Measurements from ENCODE around the gene BACH2.
"Not testable (repeated sequence)": the region's sequence is repeated elsewhere in the genome, so short reads cannot be mapped to it uniquely, and the experiment has no call there.

BACH2 gene

GRCh38 chr6:90054193-90054592, 242.4 kb downstream of the BACH2 start:
- DNase-seq = not testable (repeated sequence)

DNA sequence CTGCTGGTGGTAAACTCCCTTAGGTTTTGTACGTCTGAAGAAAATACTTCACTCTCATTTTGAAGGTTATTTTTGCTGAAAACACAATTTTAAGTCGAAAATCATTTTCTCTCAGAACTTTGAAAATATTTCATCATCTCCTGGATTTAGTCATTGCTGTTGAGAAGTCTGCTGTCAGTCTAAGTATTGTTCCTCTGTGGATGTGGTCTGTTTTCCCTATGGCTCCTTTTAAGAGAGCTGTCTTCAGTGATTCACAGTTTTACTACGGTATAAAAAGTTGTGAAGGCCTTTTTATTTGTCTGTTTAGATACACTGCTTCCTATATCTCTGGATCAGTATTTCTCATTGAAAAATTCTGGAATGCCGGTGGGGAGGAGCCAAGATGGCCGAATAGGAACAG, 243.0 kb downstream of the BACH2 start:
- DNase-seq = no peak

DNA sequence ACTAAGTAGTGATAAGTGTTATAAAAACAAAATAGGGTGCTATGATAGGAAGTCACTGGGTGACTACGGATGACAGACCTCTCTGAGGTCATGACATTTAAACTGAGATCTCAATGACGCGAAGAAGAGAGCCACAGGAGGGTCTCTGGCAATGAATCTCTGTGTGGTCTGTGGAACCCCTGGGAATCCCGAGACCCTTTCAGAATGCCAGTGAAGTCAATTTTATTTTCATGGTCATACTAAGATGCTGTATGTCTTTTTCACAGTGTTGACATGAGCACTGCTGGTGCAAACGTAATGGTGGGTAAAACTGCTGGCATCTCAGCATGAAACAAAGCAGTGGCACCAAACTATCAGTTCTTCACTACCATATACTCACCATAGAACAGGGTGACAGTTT, 247.3 kb downstream of the BACH2 start:
- no peak for DNase-seq

GRCh38 chr6:90048206-90048967, 248.3 kb downstream of the BACH2 start:
- DNase-seq = no peak

DNA sequence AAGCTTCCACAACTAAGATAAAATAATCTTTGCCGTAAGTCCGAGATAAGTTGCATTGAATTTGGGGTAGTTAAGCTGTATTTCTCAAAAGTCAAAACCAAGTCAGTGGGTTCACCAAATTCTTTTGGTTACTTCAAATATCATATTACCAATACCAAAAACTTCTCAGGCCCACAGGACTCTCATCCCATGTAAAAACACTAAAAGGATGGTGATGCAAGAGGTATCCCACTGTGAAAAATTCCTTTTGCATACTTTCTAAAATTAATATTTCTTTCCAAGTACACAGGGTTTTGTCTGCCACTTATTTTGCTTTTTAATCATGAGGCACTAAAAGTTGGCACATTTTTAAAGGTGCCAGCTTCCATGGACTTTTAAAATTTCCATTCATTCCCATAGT, 251.1 kb downstream of the BACH2 start:
- no peak for DNase-seq

DNA sequence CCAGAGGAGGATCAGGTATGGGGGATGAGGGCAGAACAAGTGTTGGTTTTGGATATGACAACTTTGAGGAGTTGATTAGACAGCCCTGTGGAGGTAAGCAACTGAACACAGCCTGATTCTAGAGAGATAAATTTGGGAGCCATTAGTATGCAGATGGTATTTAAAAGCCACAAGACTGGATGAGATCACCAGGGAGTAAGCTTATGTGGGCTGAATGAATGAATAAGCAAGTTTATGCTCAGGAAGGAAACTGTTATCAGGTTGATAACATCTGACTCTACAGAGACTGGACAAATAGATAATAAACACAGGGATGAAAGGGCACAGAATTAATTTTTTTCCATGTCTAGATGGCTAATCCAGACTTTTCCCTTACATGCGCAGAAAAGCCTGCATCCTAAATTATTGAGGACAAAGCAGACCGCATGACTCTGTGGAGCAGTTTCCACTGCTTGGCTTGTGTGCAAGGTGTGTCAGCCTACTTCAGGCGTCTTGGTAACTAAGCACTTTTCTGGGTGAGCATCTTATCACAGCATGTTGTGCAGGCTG, 251.7 kb downstream of the BACH2 start:
- DNase-seq = no peak

DNA sequence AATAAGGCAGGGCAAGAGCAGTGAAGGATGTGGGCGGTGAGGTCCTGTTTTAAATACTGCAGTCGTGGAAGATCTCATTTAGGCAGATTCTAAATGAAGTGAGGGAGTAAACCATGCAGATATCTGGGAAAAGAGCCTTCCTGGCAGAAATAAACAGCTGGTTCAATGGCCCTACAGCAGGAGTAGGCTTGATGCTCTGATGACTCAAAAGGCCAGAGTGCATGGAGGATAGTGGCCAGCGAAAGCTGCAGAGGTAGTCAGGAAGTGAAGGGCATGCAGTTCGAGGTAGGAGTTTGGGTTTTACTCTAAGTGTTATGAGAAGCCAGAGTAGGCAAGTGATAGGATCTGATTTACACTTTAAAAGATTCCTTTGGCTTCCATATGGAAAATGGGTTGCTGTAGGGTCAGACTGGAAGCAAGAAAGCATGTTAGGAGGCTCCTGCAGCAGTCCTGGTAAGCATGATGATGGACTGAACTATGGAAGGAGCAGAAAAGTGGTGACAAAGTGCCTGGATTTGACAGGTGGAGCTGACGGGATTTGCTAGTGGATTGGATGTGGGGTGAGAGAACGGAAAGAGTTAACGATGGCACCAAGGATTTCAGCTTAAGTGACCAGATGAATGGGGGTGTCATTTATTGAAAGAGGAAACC, 252.3 kb downstream of the BACH2 start:
- no peak for DNase-seq

DNA sequence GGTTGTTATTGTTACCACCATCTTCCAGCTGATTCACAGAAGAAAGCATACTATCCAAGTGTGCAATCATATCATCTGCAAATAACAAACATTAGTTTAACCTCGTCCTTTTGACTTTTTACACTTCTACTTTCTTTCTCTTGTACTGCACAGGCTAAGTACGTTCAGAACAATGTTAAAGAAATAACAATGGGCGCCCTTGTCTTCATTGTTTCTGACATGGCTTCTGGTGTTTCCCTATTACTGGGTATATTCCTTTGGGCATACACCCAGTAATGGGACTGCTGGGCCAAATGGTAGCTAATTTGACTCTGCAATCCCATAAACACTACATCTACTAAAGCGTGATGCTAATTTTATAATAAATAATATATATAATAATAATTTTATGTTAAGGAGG, 255.7 kb downstream of the BACH2 start:
- no peak for DNase-seq

DNA sequence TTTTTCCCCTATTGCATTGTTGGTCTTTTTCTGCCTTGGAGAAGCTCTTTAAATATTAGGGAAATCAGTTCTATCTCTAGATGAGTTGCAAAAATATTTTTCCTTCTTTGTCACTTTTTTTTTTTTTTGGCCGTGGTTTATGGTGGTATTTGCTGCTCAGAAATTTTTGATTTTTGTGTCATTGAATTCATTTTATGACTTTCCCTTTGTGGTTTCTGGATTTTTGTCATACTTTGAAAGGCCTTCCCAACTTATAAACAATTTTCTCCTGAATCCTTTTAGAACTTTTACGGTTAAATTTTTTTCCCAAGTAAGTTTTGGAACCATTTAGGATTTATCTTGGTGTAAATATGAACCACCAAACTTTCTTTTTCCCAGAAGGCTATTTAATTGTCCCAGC, 256.7 kb downstream of the BACH2 start:
- DNase-seq = no peak

GRCh38 chr6:90038961-90039653, 257.5 kb downstream of the BACH2 start:
- DNase-seq = no peak

DNA sequence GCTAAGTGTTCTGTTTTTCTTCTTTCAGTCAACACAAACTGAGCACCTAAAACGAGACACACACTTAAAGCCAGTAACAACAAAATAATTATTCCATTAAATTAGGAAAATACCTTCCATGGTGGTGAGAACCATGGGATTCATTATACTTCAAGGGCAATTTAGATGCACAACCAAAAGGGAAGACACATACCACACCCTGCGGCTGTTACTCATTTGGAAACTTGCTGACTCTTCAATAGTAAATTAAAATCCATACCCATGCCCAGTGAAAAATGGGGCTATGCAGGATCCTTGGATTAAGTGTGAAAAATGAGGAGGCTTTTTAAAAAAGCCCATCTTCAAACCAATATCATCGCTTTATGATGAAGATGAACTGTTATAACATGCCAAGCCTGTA, 259.7 kb downstream of the BACH2 start:
- DNase-seq = no peak

DNA sequence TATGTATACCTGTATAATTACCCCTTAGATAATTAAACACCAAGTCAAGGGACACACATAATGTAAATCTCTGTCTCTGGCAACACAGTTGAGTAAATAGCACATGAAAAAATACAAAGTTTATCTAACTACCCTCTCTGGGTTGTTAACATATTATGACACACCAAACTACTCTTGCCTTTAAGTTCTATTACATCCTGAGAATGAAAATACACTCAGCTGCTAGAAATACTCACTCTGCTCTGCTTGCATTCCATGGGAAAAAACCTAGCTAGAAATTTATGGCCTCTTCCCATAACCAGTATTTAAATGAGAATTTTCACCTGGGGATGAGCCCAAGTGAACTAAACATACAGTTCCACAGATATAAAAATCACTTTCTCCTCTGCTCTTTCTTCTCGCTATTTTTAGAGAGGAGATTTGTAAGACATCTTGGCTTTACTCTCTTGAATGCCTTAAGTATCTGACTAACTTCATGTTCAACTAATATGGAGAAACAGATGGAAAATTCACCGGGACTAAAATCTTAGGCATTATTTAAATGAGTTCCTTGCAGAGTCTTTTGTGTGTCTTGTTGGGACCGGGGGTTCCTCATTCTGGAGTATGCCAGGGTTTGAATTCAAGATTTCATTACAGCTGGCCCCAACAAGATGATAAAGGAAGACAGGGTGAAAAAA, 261.5 kb downstream of the BACH2 start:
- DNase-seq = no peak

GRCh38 chr6:90033746-90034271, 262.8 kb downstream of the BACH2 start:
- no peak for DNase-seq

- not testable (repeated sequence) for DNase-seq
Observed at GRCh38 chr6:90032489-90033212, 264.0 kb downstream of the BACH2 start.

DNA sequence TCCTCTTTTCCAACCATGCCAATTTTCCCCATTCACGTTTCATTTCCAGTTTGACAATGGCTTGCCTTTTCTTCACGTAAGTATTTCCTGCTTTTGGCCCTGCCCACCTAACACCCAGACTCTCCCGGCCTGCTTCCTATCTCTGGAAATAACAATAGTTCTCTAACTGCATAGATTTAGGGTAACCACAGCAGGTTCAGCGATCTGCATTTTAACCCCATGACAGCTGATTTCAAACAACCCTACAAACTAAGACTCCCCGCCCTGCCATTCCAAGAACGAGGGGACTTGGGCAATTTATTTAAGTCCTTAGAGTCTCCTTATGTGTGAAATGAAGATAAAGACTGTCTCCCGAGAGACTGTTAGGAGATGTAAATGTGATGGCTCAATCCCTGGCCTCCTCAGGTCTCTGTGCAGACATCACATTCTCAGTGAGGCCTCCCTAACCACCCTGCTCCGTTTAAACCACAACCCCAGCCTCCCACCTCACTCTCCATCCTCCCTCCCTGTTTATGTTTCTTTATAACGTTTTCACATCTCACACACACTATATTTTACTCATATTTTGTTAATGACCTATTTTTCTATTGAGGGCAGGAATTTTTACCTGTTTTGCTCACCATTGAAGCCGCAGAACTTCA, 267.5 kb downstream of the BACH2 start:
- DNase-seq = no peak

DNA sequence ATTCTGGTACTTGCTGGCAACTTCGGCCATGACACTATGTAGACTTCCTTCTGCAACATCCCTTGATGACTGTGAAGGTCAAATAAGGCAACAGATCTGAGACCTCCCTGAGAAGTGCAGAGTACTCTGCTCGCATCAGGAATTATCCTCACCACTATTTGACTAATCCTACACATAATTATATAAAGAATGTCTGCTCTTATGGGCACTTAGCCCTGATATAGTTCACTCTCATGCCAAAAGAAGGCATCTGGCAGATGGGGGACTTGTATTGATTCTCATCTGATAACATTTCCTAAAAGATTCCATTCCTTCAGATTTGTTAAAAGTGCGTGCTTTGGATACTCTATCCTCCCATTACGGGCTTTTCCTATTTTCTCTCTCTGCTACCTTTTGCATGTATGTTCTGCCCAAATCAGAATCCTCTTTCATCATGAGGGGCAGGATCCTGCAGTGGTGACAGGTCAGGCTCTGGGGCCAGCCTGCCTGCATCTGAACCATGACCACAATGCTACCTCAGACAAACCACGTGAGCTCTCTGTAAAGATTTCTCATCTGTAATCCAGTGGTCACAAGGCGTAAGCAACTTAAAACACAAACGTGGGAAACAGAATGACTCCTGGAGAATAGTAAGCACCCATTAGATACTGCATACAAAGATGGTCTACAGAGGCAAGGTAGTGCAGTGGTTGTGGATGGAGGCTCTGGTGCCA, 268.4 kb downstream of the BACH2 start:
- no peak for DNase-seq

DNA sequence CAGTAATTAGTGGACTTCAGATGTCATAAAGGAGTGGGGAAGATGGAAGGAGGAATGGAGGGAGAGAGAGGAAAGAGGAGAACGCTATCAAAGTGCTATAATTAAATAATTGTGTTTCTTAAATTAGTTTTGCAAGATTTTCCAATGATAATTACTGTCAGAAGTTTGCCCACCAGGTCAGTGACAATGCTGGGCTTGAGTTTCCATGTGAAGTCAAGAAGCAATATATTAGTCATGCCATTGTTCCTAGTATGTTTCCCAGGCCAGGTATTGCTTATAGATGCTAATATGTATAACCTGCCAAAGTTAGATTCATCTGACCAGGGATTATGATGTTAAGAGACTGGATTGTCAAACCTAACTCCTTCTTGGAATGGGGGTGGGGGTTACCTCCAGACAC, 270.4 kb downstream of the BACH2 start:
- no peak for DNase-seq

DNA sequence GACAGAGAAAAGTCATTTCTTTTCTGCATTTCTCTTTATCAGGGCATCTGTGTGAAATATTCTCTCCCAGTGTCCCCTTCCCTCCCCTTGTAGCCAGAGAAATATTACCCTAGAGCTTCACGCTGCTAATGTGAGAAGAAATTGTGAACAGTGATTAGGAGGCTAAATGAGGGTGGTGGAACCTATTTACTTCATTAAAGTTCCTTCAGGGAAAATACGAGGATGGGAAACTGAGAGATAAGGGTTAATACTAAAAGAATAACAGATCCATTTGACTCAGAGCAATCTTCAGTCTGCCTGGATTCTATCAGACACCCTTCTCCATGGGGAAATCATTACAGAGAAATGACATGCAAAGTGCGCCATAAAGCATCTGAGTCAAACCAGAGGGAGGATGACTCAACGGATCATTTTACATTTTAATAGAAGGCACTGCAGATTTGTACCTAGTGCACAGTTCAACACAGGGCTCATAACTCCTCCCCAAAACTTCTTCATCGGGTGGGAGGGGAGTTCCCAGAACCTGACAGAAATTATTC, 271.1 kb downstream of the BACH2 start:
- DNase-seq = no peak

GRCh38 chr6:90024633-90025032, 272.0 kb downstream of the BACH2 start:
- DNase-seq = no peak

DNA sequence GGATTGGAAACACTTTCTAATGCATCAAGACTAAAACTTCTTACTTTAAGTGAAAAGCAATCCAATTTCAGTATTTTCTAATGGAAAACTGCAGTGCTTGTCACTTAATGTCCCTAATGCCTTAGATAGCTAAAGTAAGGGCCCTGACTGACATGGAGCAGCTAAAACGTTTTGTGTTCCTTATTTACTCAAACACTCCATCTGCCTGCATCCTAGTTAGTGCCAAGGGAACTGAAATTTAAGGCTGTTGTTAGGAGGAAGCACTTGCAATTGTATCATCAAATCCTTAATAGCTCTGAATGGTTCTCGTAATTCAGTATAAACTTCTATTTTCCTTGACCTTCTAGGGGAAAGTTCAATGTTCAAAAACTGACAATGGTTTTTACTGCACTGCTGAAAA, 274.9 kb downstream of the BACH2 start:
- no peak for DNase-seq

DNA sequence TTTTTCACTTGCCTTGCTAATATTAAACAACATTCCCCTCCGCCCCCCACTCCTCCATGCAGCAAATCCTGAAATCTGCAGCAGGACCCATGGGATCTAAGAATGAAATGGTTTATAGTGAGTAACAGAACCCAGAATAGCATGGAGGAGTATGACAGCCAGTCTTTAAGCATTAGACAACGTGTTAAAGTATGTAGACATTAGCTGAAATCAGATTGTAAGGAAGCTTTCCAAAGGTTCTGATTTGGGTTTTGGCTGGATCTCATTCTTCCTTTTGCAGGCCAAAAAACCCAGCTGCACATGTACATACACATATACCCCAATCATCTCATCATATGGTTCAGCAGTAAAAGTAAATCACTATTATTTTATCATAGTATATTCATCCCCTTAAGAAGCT, 275.9 kb downstream of the BACH2 start:
- DNase-seq = no peak
